Dermis blood vessel endothelial cell (primary cell): ENCODE data around the gene PIGBOS1. TPM values are rescaled to one million over a fixed set of nuclear protein-coding genes. Genes with fewer than 3 reads are reported as not detected.
"Not testable (repeated sequence)": the region's sequence is repeated elsewhere in the genome, so short reads cannot be mapped to it uniquely, and the experiment has no call there.

Experiments used
- DNase-seq: peaks from one replicate; pipeline ENCODE4 v3.0.0; 2010
- total RNA-seq: library from RNA; depleted of rRNA; stranded (reverse); fragments of >200 nt; gene quantifications from 2 replicates; pipeline ENCODE4 v1.2.3, GENCODE V29; 2014

PIGBOS1 gene
- total RNA-seq = 7.3 and 13.3 TPM in 2 replicates

- peak; percentile 93 for DNase-seq
Observed at GRCh38 chr15:55318588-55319494, at the start of gene PIGBOS1, which contains the start of gene PIGB. Gene PIGBOS1 (minus strand): TSS chr15:55319123. CDS start chr15:55317792, 1,331 bp downstream. Gene PIGB (plus strand): TSS chr15:55319222. CDS start chr15:55319251, 29 bp downstream.

GRCh38 chr15:55366981-55367380 lies 48.1 kb upstream of the PIGBOS1 start:
- DNase-seq = no peak

- DNase-seq = no peak
Observed at GRCh38 chr15:55362641-55363040, 43.7 kb upstream of the PIGBOS1 start.

- no peak for DNase-seq
Observed at GRCh38 chr15:55361048-55361447, 42.1 kb upstream of the PIGBOS1 start.

GRCh38 chr15:55360256-55360655 lies 41.3 kb upstream of the PIGBOS1 start:
- DNase-seq = peak; percentile 29

GRCh38 chr15:55358471-55358870 lies 39.5 kb upstream of the PIGBOS1 start:
- DNase-seq = no peak

- DNase-seq = peak; percentile 51
Observed at GRCh38 chr15:55357774-55358173, 38.9 kb upstream of the PIGBOS1 start.

- DNase-seq = no peak
Observed at GRCh38 chr15:55356985-55357585, 38.2 kb upstream of the PIGBOS1 start.

GRCh38 chr15:55353025-55353424 lies 34.1 kb upstream of the PIGBOS1 start:
- DNase-seq = no peak

GRCh38 chr15:55349282-55349681 lies 30.4 kb upstream of the PIGBOS1 start:
- no peak for DNase-seq

GRCh38 chr15:55348281-55348778 lies 29.4 kb upstream of the PIGBOS1 start:
- no peak for DNase-seq

- DNase-seq = no peak
Observed at GRCh38 chr15:55344206-55344605, 25.3 kb upstream of the PIGBOS1 start.

GRCh38 chr15:55343168-55343567 lies 24.2 kb upstream of the PIGBOS1 start:
- DNase-seq = no peak

- DNase-seq = no peak
Observed at GRCh38 chr15:55337160-55337559, 18.2 kb upstream of the PIGBOS1 start.

- DNase-seq = no peak
Observed at GRCh38 chr15:55334997-55335396, 16.1 kb upstream of the PIGBOS1 start.

GRCh38 chr15:55334371-55334770 lies 15.4 kb upstream of the PIGBOS1 start:
- no peak for DNase-seq

- DNase-seq = no peak
Observed at GRCh38 chr15:55327387-55327786, 8.5 kb upstream of the PIGBOS1 start.

GRCh38 chr15:55322467-55322866 lies 3.5 kb upstream of the PIGBOS1 start:
- no peak for DNase-seq

- DNase-seq = no peak
Observed at GRCh38 chr15:55320963-55321362, 2.0 kb upstream of the PIGBOS1 start.

GRCh38 chr15:55320238-55320550 lies 1.3 kb upstream of the PIGBOS1 start:
- no peak for DNase-seq

- peak; percentile 4 for DNase-seq
Observed at GRCh38 chr15:55319537-55320237, 764 bp upstream of the PIGBOS1 start.

- DNase-seq = not testable (repeated sequence)
Observed at GRCh38 chr15:55302801-55303200, 16.1 kb downstream of the PIGBOS1 start.

- no peak for DNase-seq
Observed at GRCh38 chr15:55297315-55297714, 21.6 kb downstream of the PIGBOS1 start.
